NT2/D1 (cell line): ENCODE results near the gene UBAC2.

ENCODE experiments used
- DNase-seq: peaks from one replicate; pipeline ENCODE4 v3.0.0-alpha.2; 2011; ENCODE audit warnings: low read depth, low spot score
- H3K27me3 ChIP-seq: 2 replicates; pipeline ENCODE4 v1.6.0; 2011; ENCODE audit warnings: mild to moderate bottlenecking; ENCODE audit not compliant: insufficient read length, insufficient read depth
- H3K36me3 ChIP-seq: 2 replicates; pipeline ENCODE4 v1.6.1; 2011; ENCODE audit warnings: mild to moderate bottlenecking, low read length, mixed read lengths; ENCODE audit not compliant: insufficient read depth, insufficient read length
- H3K4me1 ChIP-seq: 2 replicates; pipeline ENCODE4 v1.5.1; 2011; ENCODE audit not compliant: insufficient read depth, insufficient read length
- H3K4me3 ChIP-seq: 2 replicates; pipeline ENCODE4 v1.5.1; 2011; ENCODE audit warnings: low read depth; ENCODE audit not compliant: insufficient read length
- H3K9ac ChIP-seq: 2 replicates; pipeline ENCODE4 v1.6.0; 2011; ENCODE audit warnings: low read depth; ENCODE audit not compliant: insufficient read length
- H3K9me3 ChIP-seq: 2 replicates; pipeline ENCODE4 v1.5.1; 2011; ENCODE audit warnings: mild to moderate bottlenecking, low read length; ENCODE audit not compliant: insufficient read depth
- SUZ12 ChIP-seq: IDR thresholded peaks from 2 replicates; pipeline ENCODE4 v1.6.1; 2011; ENCODE audit not compliant: insufficient read length, insufficient read depth; ENCODE audit errors: extremely low read depth
- YY1 ChIP-seq: IDR thresholded peaks from 2 replicates; pipeline ENCODE4 v1.6.1; 2011; ENCODE audit not compliant: insufficient read length, insufficient read depth
- ZNF274 ChIP-seq: IDR thresholded peaks from 2 replicates; pipeline ENCODE4 v1.6.1; 2011; ENCODE audit warnings: mild to moderate bottlenecking, low read depth, low read length

UBAC2 gene

GRCh38 chr13:99352351-99353245, 151.9 kb downstream of the UBAC2 start:
- no peaks in the 10 kb centered on the region for H3K9me3 ChIP-seq
- no peaks in the 10 kb centered on the region for H3K27me3 ChIP-seq
- peaks cover 37% of the 10 kb centered on the region for H3K36me3 ChIP-seq
- no peak overlapping the region for H3K9ac ChIP-seq
- TF ChIP-seq YY1: no peak
- no peak for TF ChIP-seq SUZ12
- no peak for TF ChIP-seq ZNF274
- no peak overlapping the region for H3K4me3 ChIP-seq
- no peaks in the 10 kb centered on the region for H3K4me1 ChIP-seq
- DNase-seq: no peak

GRCh38 chr13:99353246-99353600, 152.6 kb downstream of the UBAC2 start:
- Histone ChIP-seq H3K9me3 (no peaks in the 10 kb centered on the region), H3K27me3 (no peaks in the 10 kb centered on the region), H3K4me1 (no peaks in the 10 kb centered on the region), H3K4me3 (no peak overlapping the region), H3K36me3 (peaks cover 39% of the 10 kb centered on the region), H3K9ac (no peak overlapping the region)
- no peak for DNase-seq
- TF ChIP-seq YY1: no peak
- no peak for TF ChIP-seq SUZ12
- no peak for TF ChIP-seq ZNF274

- no peak for DNase-seq
- Histone ChIP-seq H3K9me3 (no peaks in the 10 kb centered on the region), H3K9ac (no peak overlapping the region), H3K36me3 (peaks cover 36% of the 10 kb centered on the region), H3K4me3 (no peak overlapping the region), H3K27me3 (no peaks in the 10 kb centered on the region), H3K4me1 (no peaks in the 10 kb centered on the region)
- TF ChIP-seq ZNF274 (no peak), SUZ12 (no peak), YY1 (no peak)
Observed at GRCh38 chr13:99353836-99354235, 153.2 kb downstream of the UBAC2 start.

- TF ChIP-seq SUZ12 (no peak), ZNF274 (no peak), YY1 (no peak)
- H3K9me3 ChIP-seq: no peaks in the 10 kb centered on the region
- no peak overlapping the region for H3K4me3 ChIP-seq
- DNase-seq: no peak
- H3K9ac ChIP-seq: no peak overlapping the region
- H3K4me1 ChIP-seq: no peaks in the 10 kb centered on the region
- H3K27me3 ChIP-seq: no peaks in the 10 kb centered on the region
- H3K36me3 ChIP-seq: peaks cover 36% of the 10 kb centered on the region
Observed at GRCh38 chr13:99354371-99354951, 153.8 kb downstream of the UBAC2 start.

- peaks cover 42% of the 10 kb centered on the region for H3K36me3 ChIP-seq
- TF ChIP-seq ZNF274 (no peak), SUZ12 (no peak), YY1 (no peak)
- no peak overlapping the region for H3K4me3 ChIP-seq
- H3K27me3 ChIP-seq: no peaks in the 10 kb centered on the region
- H3K9ac ChIP-seq: no peak overlapping the region
- H3K4me1 ChIP-seq: no peaks in the 10 kb centered on the region
- no peak for DNase-seq
- no peaks in the 10 kb centered on the region for H3K9me3 ChIP-seq
Observed at GRCh38 chr13:99355267-99356011, 154.8 kb downstream of the UBAC2 start.

GRCh38 chr13:99356012-99356261, 155.3 kb downstream of the UBAC2 start:
- H3K9me3 ChIP-seq: no peaks in the 10 kb centered on the region
- TF ChIP-seq SUZ12 (no peak), ZNF274 (no peak), YY1 (no peak)
- H3K4me1 ChIP-seq: no peaks in the 10 kb centered on the region
- H3K27me3 ChIP-seq: no peaks in the 10 kb centered on the region
- DNase-seq: no peak
- H3K36me3 ChIP-seq: peaks cover 42% of the 10 kb centered on the region
- no peak overlapping the region for H3K9ac ChIP-seq
- H3K4me3 ChIP-seq: no peak overlapping the region

- DNase-seq: no peak
- peaks cover 42% of the 10 kb centered on the region for H3K36me3 ChIP-seq
- TF ChIP-seq SUZ12 (no peak), YY1 (no peak), ZNF274 (no peak)
- H3K9me3 ChIP-seq: no peaks in the 10 kb centered on the region
- no peaks in the 10 kb centered on the region for H3K4me1 ChIP-seq
- H3K27me3 ChIP-seq: no peaks in the 10 kb centered on the region
- no peak overlapping the region for H3K9ac ChIP-seq
- no peak overlapping the region for H3K4me3 ChIP-seq
Observed at GRCh38 chr13:99356262-99357091, 155.8 kb downstream of the UBAC2 start.
